Muscle of leg (tissue), 11 donors: ENCODE results near the gene ZNF423. TPM values are rescaled to one million over a fixed set of nuclear protein-coding genes. Genes with fewer than 3 reads are reported as not detected.

Experiments used
- DNase-seq: peaks from one replicate; pipeline ENCODE4 v3.0.0; 2013
- H3K27ac ChIP-seq: one replicate; pipeline ENCODE4 v1.5.1; 2013; ENCODE audit warnings: mild to moderate bottlenecking, low read length, control low read depth
- H3K27me3 ChIP-seq: one replicate; pipeline ENCODE4 v1.6.1; 2013; ENCODE audit warnings: low read length; ENCODE audit not compliant: control insufficient read depth, insufficient read depth
- H3K36me3 ChIP-seq: one replicate; pipeline ENCODE4 v1.6.1; 2013; ENCODE audit warnings: low read length; ENCODE audit not compliant: control insufficient read depth, insufficient read depth
- H3K4me1 ChIP-seq: one replicate; pipeline ENCODE4 v1.6.1; 2013; ENCODE audit warnings: low read length; ENCODE audit not compliant: control insufficient read depth, insufficient read depth
- H3K4me3 ChIP-seq: one replicate; pipeline ENCODE4 v1.5.1; 2013; ENCODE audit warnings: low read length, control low read depth
- H3K9me3 ChIP-seq: replicated peaks from 2 replicates; pipeline ENCODE4 v1.6.1; 2013; ENCODE audit warnings: low read depth, low read length; ENCODE audit not compliant: control insufficient read depth
- WGBS: methylation state at CpG from one replicate; pipeline ENCODE4 v1.1.5; 2013; ENCODE audit warnings: missing lambda C conversion rate; ENCODE audit not compliant: insufficient coverage; 5-methylcytosine and 5-hydroxymethylcytosine counted together
- polyA plus RNA-seq, 8 donors: library from polyadenylated mRNA; unstranded; fragments of 120-200 nt; gene quantifications; one replicate each; pipeline versions ENCODE4 v1.2.1 to v1.2.3, GENCODE V29; 2013; ENCODE audit warnings: inconsistent platforms in 1 of 8, low replicate concordance in 1 of 8; ENCODE audit not compliant: insufficient read length in 8 of 8, insufficient read depth in 1 of 8
- total RNA-seq: library from RNA; stranded (reverse); fragments of 120-200 nt; gene quantifications from one replicate; pipeline ENCODE4 v1.2.4, GENCODE V29; 2013

The ZNF423 gene
- total and polyA plus RNA-seq, 9 donors, result 15.8 to 30.0 (median 25.5) TPM

DNA sequence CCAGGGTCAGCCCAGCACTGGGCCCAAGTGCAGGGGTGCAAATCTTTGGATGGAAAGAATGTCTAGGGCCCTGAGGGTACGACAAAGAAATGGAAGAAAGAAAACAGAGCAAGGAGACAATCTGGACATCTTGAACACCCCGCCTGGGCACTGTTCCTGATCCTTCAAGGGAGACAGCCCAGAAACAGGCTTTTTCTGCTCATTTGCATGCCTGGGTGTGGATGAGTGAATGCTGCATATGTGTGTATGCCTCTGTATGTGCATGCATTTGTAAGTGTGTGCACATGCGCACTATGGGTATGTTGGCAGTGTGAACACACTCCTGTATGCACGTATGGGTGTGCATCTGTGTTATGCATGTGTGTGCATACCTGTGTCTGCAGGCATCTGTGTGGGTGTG, 79.2 kb downstream of the ZNF423 start:
- peak overlapping the region; percentile 77 for H3K27ac ChIP-seq
- WGBS, result 71% methylated on average over 4 of the region's 4 CpGs
- H3K4me3 ChIP-seq, result no peak overlapping the region
- no peaks in the 10 kb centered on the region for H3K9me3 ChIP-seq
- H3K27me3 ChIP-seq, result no peaks in the 10 kb centered on the region
- peaks cover 60% of the 10 kb centered on the region for H3K4me1 ChIP-seq
- no peak for DNase-seq
- H3K36me3 ChIP-seq, result no peaks in the 10 kb centered on the region

DNA sequence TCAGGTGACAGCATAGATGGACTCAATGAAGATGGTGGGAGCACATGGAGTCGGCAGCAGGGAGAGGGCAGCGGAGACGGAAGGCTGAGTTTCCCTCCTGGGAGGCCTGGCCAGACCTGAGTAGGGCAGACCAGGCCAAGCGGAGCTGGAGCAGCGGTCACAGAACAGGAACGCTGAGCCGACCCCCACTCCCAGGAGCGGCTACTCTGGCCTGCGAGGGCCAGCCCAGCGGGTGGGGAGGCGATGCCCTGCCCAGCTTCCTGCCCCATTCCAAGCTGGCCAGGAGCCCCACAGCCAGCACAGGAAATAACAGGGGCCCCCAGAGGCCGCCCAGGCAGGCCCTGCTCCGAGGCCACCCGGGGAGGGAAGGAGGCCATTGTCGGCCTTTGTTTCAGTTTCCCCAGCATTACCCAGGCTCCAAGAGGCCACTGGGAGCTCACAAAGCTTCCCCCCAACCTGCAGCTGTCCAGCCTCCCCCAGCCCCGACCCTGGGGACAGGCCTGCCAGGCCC, 79.8 kb downstream of the ZNF423 start:
- Histone ChIP-seq H3K27me3 (no peaks in the 10 kb centered on the region), H3K4me1 (peaks cover 57% of the 10 kb centered on the region), H3K36me3 (no peaks in the 10 kb centered on the region), H3K9me3 (no peaks in the 10 kb centered on the region), H3K4me3 (no peak overlapping the region), H3K27ac (peak overlapping the region; percentile 77)
- DNase-seq, result peak; percentile 58
- 12% methylated on average over 10 of the region's 16 CpGs for WGBS

DNA sequence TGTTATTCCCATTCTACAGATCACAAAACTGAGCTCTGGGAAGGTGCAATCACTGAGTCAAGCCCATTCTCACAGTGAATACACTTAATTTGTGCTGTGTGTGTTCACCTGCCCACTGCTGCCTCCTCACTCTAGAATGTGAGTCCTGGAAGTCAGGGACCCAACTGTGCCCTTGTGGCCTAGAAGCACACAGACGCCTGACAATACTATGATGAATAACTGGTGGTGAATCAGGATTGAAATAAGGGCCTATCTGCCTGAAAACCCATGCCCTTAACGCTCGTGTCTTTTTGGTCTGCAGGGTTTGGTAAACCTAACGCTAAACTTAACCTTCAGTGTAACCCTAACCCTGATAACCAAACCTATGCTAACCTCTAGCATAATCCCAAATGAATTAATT, 80.3 kb downstream of the ZNF423 start:
- Histone ChIP-seq H3K36me3 (no peaks in the 10 kb centered on the region), H3K4me1 (peaks cover 54% of the 10 kb centered on the region), H3K27me3 (no peaks in the 10 kb centered on the region), H3K4me3 (no peak overlapping the region), H3K9me3 (no peaks in the 10 kb centered on the region), H3K27ac (peak overlapping the region; percentile 77)
- WGBS, result 81% methylated on average over 3 of the region's 4 CpGs
- no peak for DNase-seq

DNA sequence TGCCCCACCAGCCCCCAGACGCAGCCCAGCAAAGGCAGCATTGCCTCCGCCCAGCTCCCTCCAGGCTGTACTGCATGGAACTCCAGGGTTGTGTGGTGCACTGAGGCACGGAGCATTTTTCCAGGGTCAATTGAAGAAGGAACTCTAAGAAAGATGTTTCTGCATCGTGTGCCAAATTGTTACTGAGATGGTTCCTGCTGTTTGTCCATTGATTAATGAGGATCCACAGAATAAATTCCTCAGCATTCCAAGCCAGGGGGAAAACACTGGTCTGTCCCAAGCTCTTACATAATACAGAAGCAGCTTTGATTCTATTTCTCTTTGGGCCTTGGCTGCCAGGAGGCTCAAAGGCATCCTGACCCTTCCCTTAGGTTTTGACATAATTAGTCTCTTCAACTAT, 80.9 kb downstream of the ZNF423 start:
- Histone ChIP-seq H3K4me3 (no peak overlapping the region), H3K27me3 (no peaks in the 10 kb centered on the region), H3K9me3 (no peaks in the 10 kb centered on the region), H3K36me3 (no peaks in the 10 kb centered on the region), H3K27ac (no peak overlapping the region), H3K4me1 (peaks cover 50% of the 10 kb centered on the region)
- DNase-seq, result no peak
- WGBS, result 60% methylated on average over 1 of the region's 4 CpGs

DNA sequence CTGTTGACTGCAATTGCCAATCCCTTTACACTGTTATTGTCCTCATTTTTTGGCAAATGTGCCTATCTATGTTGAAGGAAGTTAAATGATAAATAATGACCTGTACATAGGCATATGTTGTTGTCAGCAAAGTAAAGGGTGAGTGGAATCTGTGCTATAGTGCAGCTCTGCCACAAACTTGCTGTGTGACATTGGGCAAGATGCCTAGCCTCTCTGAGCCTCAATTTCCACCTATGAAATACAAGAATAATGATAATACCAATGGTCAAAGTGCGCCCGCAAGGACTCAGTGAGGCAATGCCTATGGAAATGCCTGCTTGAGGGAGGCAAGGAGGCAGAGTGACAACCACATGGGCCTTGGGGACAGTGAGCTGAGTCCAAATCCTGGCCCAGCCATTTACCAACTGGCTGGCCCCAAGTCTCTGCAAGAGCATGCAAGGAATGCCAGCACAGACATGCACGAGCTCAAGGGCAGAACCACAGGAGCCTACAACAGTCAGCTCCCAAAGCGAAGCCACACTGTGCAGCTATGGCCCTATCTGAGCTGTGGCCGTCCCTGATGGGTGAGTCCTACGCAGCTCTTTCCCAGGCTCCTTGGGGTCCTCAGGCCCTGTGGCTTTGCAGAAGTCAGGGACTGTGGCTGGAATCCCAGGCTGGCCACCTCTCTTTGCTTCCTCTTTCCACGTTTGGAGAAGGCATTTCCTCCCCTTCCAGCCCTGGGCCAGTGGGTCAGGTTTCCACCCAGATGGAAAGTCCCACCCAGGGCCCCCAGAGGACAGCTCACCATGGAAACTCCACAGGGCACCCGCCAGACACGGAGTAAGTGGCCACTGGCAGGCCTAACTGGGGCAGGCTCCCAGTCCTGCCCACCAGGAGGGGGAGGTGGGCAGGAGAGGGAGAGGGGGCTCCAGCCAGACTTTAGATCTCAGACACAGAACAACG, 82.1 kb downstream of the ZNF423 start:
- Histone ChIP-seq H3K4me3 (no peak overlapping the region), H3K4me1 (peaks cover 44% of the 10 kb centered on the region), H3K36me3 (no peaks in the 10 kb centered on the region), H3K27ac (peak overlapping the region; percentile 49), H3K9me3 (no peaks in the 10 kb centered on the region), H3K27me3 (no peaks in the 10 kb centered on the region)
- DNase-seq, result peak; percentile 53
- 54% methylated on average over 9 of the region's 10 CpGs for WGBS

DNA sequence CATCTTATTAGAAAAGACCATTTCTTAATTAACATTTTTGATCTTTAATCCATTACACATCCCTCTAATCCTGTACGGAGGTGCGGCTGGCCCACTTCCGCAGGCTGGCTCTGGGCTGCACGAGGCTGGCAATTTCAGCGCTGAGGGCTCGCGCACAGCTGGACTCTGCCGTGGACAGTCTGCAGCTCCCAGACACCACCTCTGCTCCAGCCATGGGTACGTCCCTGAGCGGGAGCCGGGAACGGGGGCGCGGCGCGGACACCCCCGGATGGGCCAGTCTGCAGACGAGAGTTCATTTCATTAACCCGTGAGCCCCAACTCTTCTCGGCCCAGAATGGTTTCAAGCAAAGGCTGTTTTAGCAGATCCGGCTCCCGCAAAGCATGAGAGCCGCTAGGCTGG, 87.9 kb downstream of the ZNF423 start:
- no peaks in the 10 kb centered on the region for H3K36me3 ChIP-seq
- DNase-seq, result no peak
- WGBS, result 82% methylated on average over 23 of the region's 23 CpGs

DNA sequence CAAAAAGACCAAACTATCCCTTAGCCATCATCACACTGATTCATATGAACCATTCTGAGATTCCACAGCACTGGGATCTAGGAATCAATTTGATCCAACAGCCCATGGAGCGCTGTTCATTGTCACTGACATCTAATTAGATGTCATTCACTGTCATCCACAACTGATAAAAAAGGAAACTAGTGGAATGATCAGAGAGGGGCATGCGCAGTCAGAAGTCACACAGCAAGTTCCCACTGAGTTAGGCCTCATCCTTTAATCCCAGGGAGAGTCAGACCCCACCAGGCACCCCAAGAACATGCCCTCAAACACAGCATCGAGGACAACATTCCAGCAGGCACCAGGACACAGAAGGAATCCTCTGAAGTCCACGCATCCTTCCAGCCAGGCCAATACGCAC, 88.5 kb downstream of the ZNF423 start:
- no peak for DNase-seq
- 80% methylated on average over 2 of the region's 5 CpGs for WGBS
- H3K27ac ChIP-seq, result no peak overlapping the region
- no peaks in the 10 kb centered on the region for H3K9me3 ChIP-seq
- H3K27me3 ChIP-seq, result no peaks in the 10 kb centered on the region
- H3K36me3 ChIP-seq, result no peaks in the 10 kb centered on the region
- H3K4me3 ChIP-seq, result no peak overlapping the region
- H3K4me1 ChIP-seq, result peaks cover 7% of the 10 kb centered on the region

More for the DNA sequence above, 87.9 kb downstream of the ZNF423 start:
- H3K4me3 ChIP-seq, result no peak overlapping the region
- H3K9me3 ChIP-seq, result no peaks in the 10 kb centered on the region
- H3K27ac ChIP-seq, result no peak overlapping the region
- H3K27me3 ChIP-seq, result no peaks in the 10 kb centered on the region
- peaks cover 7% of the 10 kb centered on the region for H3K4me1 ChIP-seq

DNA sequence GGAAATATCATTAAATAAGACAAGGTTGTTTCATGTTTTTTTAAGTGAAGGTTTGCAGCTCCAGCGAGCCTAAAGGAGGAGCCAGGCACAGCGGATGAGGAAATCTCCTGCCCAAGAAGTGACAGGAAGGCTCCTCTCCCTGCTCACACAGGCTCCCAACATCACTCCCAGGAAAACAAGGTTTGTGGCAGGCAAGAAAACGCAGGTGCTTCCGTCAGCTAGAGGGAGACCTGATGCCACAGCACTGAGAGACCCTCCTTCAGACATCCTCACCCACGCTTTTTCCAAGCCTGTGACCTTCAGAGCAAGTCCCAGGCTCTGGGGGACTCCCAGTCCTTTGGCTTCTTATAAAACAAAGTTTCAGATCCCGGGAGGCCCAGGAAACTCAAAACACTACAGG, 89.7 kb downstream of the ZNF423 start:
- H3K4me1 ChIP-seq, result peaks cover 7% of the 10 kb centered on the region
- H3K36me3 ChIP-seq, result no peaks in the 10 kb centered on the region
- WGBS, result 38% methylated on average over 6 of the region's 6 CpGs
- peak; percentile 48 for DNase-seq
- H3K9me3 ChIP-seq, result no peaks in the 10 kb centered on the region
- no peak overlapping the region for H3K4me3 ChIP-seq
- H3K27me3 ChIP-seq, result no peaks in the 10 kb centered on the region
- no peak overlapping the region for H3K27ac ChIP-seq

DNA sequence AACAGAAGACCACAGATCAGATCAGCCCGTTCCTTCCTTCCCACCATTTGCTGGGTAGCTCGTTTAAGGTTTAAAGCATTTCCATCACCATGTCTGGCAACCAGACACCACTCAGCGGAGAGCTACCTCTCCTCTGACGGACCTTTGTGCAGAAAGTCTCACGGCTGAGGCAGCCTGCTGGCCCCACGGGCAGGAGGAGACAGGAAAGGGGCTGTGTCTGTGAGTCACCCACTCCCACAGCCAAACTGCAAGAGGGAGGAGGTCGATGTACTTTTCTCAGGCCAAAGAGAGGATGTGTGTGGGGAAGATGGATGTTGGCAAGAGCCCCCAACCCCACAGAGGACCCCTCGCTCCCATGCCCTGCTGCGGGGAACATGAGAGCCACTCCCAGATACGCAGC, 92.1 kb downstream of the ZNF423 start:
- DNase-seq, result no peak
- no peak overlapping the region for H3K27ac ChIP-seq

DNA sequence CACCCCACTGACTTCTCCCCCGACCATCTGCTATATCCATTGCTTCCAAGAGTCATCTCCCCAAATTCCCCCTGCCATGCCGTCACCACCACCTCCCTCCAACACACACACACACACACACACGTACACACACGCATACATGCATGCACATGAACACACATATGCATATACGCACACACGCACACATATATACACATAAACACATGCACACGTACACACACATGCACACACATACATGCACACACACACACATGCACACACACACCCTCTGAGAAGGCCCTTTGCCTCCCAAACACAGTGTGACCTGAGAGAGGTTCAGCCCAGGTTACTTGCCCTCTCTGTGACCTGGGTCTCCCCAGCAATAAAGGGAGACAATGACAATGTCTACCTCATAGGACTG, 95.1 kb downstream of the ZNF423 start:
- Histone ChIP-seq H3K9me3 (no peaks in the 10 kb centered on the region), H3K36me3 (no peaks in the 10 kb centered on the region), H3K27me3 (no peaks in the 10 kb centered on the region), H3K27ac (no peak overlapping the region), H3K4me3 (no peak overlapping the region), H3K4me1 (peaks cover 10% of the 10 kb centered on the region)
- 85% methylated on average over 6 of the region's 7 CpGs for WGBS
- no peak for DNase-seq

More for the DNA sequence above, 92.1 kb downstream of the ZNF423 start:
- Histone ChIP-seq H3K4me1 (peaks cover 7% of the 10 kb centered on the region), H3K9me3 (no peaks in the 10 kb centered on the region), H3K4me3 (no peak overlapping the region), H3K27me3 (no peaks in the 10 kb centered on the region), H3K36me3 (no peaks in the 10 kb centered on the region)
- WGBS, result 82% methylated on average over 5 of the region's 10 CpGs
